ENCODE data around the gene NEDD4L. TPM values are rescaled to one million over a fixed set of nuclear protein-coding genes. Genes with fewer than 3 reads are reported as not detected.
A peak's percentile ranks its signal among the peaks of the same experiment; 100 is the strongest.

NEDD4L gene
- total RNA-seq, 2 experiments from 2014 or later, result 3.4 to 4.3 TPM

GRCh38 chr18:58309610-58310239, 265.7 kb downstream of the NEDD4L start:
- Mint-ChIP-seq H3K36me3 (ENCODE audit: low read depth) (no peaks in the 10 kb centered on the region), H3K4me3 (no peak overlapping the region), H3K9me3 (ENCODE audit: insufficient read depth) (peaks cover 6% of the 10 kb centered on the region), H3K4me1 (ENCODE audit: low read depth) (peaks cover 19% of the 10 kb centered on the region), H3K27ac (no peak overlapping the region), H3K27me3 (ENCODE audit: low read depth) (peaks cover 19% of the 10 kb centered on the region)
- ChIA-PET POLR2A (no interaction called here), CTCF (no interaction called here)
- ATAC-seq (no peak), DNase-seq (no peak)

GRCh38 chr18:58310517-58310916, 266.5 kb downstream of the NEDD4L start:
- H3K36me3 Mint-ChIP-seq (ENCODE audit: low read depth), result no peaks in the 10 kb centered on the region
- peaks cover 19% of the 10 kb centered on the region for H3K27me3 Mint-ChIP-seq (ENCODE audit: low read depth)
- ChIA-PET POLR2A (no interaction called here), CTCF (interaction anchor here (1.0 kb wide), 1 partner anchor 11 kb away, joined by 4 read pairs; no protein-coding TSS in a partner anchor)
- DNase-seq (peak; percentile 24), ATAC-seq (peak; percentile 44)
- peaks cover 19% of the 10 kb centered on the region for H3K4me1 Mint-ChIP-seq (ENCODE audit: low read depth)
- H3K4me3 Mint-ChIP-seq, result no peak overlapping the region
- peaks cover 6% of the 10 kb centered on the region for H3K9me3 Mint-ChIP-seq (ENCODE audit: insufficient read depth)
- no peak overlapping the region for H3K27ac Mint-ChIP-seq

GRCh38 chr18:58311390-58311789, 267.4 kb downstream of the NEDD4L start:
- Mint-ChIP-seq H3K36me3 (ENCODE audit: low read depth) (no peaks in the 10 kb centered on the region), H3K4me1 (ENCODE audit: low read depth) (peaks cover 19% of the 10 kb centered on the region), H3K27me3 (ENCODE audit: low read depth) (peaks cover 17% of the 10 kb centered on the region), H3K9me3 (ENCODE audit: insufficient read depth) (no peaks in the 10 kb centered on the region), H3K27ac (no peak overlapping the region), H3K4me3 (no peak overlapping the region)
- POLR2A ChIA-PET, result no interaction called here
- CTCF ChIA-PET, result interaction anchor here (1.0 kb wide), 1 partner anchor 10 kb away, joined by 4 read pairs; no protein-coding TSS in a partner anchor
- ATAC-seq, result no peak
- DNase-seq, result no peak

- CTCF ChIA-PET, result interaction anchor here (0.7 kb wide), 1 partner anchor 180 kb away, joined by 3 read pairs; no protein-coding TSS in a partner anchor
- Mint-ChIP-seq H3K4me3 (no peak overlapping the region), H3K27ac (no peak overlapping the region)
Measured at GRCh38 chr18:58313491-58314032, 269.5 kb downstream of the NEDD4L start.

GRCh38 chr18:58314284-58314683, 270.3 kb downstream of the NEDD4L start:
- no peak overlapping the region for H3K4me3 Mint-ChIP-seq
- POLR2A ChIA-PET, result no interaction called here
- H3K27me3 Mint-ChIP-seq (ENCODE audit: low read depth), result peaks cover 10% of the 10 kb centered on the region
- no peaks in the 10 kb centered on the region for H3K36me3 Mint-ChIP-seq (ENCODE audit: low read depth)
- no peak overlapping the region for H3K27ac Mint-ChIP-seq
- DNase-seq (no peak), ATAC-seq (no peak)
- H3K4me1 Mint-ChIP-seq (ENCODE audit: low read depth), result peaks cover 19% of the 10 kb centered on the region
- CTCF ChIA-PET, result interaction anchor here (0.7 kb wide), 1 partner anchor 179 kb away, joined by 3 read pairs; no protein-coding TSS in a partner anchor
- no peaks in the 10 kb centered on the region for H3K9me3 Mint-ChIP-seq (ENCODE audit: insufficient read depth)

More at GRCh38 chr18:58313491-58314032, 269.5 kb downstream of the NEDD4L start:
- Mint-ChIP-seq H3K27me3 (ENCODE audit: low read depth) (peaks cover 12% of the 10 kb centered on the region), H3K4me1 (ENCODE audit: low read depth) (peaks cover 19% of the 10 kb centered on the region), H3K9me3 (ENCODE audit: insufficient read depth) (no peaks in the 10 kb centered on the region), H3K36me3 (ENCODE audit: low read depth) (no peaks in the 10 kb centered on the region)
- ATAC-seq, result no peak
- POLR2A ChIA-PET, result no interaction called here
- DNase-seq, result no peak

- no peak overlapping the region for H3K4me3 Mint-ChIP-seq
- ATAC-seq, result no peak
- H3K9me3 Mint-ChIP-seq (ENCODE audit: insufficient read depth), result no peaks in the 10 kb centered on the region
- ChIA-PET POLR2A (interaction anchor here (0.6 kb wide), 1 partner anchor 23 kb away, joined by 3 read pairs; no protein-coding TSS in a partner anchor), CTCF (interaction anchor here (0.7 kb wide), 1 partner anchor 475 kb away, joined by 5 read pairs; no protein-coding TSS in a partner anchor)
- no peak overlapping the region for H3K27ac Mint-ChIP-seq
- H3K27me3 Mint-ChIP-seq (ENCODE audit: low read depth), result peaks cover 6% of the 10 kb centered on the region
- no peaks in the 10 kb centered on the region for H3K36me3 Mint-ChIP-seq (ENCODE audit: low read depth)
- DNase-seq, result no peak
- peaks cover 16% of the 10 kb centered on the region for H3K4me1 Mint-ChIP-seq (ENCODE audit: low read depth)
Measured at GRCh38 chr18:58315041-58315440, 271.0 kb downstream of the NEDD4L start.

GRCh38 chr18:58315739-58316215, 271.8 kb downstream of the NEDD4L start:
- Mint-ChIP-seq H3K4me3 (no peak overlapping the region), H3K27ac (no peak overlapping the region), H3K9me3 (ENCODE audit: insufficient read depth) (no peaks in the 10 kb centered on the region), H3K4me1 (ENCODE audit: low read depth) (peaks cover 8% of the 10 kb centered on the region), H3K27me3 (ENCODE audit: low read depth) (peaks cover 5% of the 10 kb centered on the region), H3K36me3 (ENCODE audit: low read depth) (no peaks in the 10 kb centered on the region)
- ChIA-PET POLR2A (interaction anchor here (0.6 kb wide), 1 partner anchor 24 kb away, joined by 3 read pairs; no protein-coding TSS in a partner anchor), CTCF (interaction anchor here (0.7 kb wide), 1 partner anchor 474 kb away, joined by 5 read pairs; no protein-coding TSS in a partner anchor)
- no peak for DNase-seq
- ATAC-seq, result no peak

- Mint-ChIP-seq H3K27me3 (ENCODE audit: low read depth) (no peaks in the 10 kb centered on the region), H3K9me3 (ENCODE audit: insufficient read depth) (no peaks in the 10 kb centered on the region), H3K27ac (no peak overlapping the region), H3K4me1 (ENCODE audit: low read depth) (peaks cover under 1% of the 10 kb centered on the region), H3K4me3 (no peak overlapping the region), H3K36me3 (ENCODE audit: low read depth) (no peaks in the 10 kb centered on the region)
- CTCF ChIA-PET, result no interaction called here
- ATAC-seq (no peak), DNase-seq (no peak)
- POLR2A ChIA-PET, result no interaction called here
Measured at GRCh38 chr18:58316396-58317342, 272.6 kb downstream of the NEDD4L start.

- H3K27me3 Mint-ChIP-seq (ENCODE audit: low read depth), result no peaks in the 10 kb centered on the region
- H3K36me3 Mint-ChIP-seq (ENCODE audit: low read depth), result no peaks in the 10 kb centered on the region
- no peak for ATAC-seq
- peaks cover 4% of the 10 kb centered on the region for H3K4me1 Mint-ChIP-seq (ENCODE audit: low read depth)
- no peak overlapping the region for H3K4me3 Mint-ChIP-seq
- CTCF ChIA-PET, result no interaction called here
- no peak overlapping the region for H3K27ac Mint-ChIP-seq
- H3K9me3 Mint-ChIP-seq (ENCODE audit: insufficient read depth), result no peaks in the 10 kb centered on the region
- DNase-seq, result no peak
- POLR2A ChIA-PET, result no interaction called here
Measured at GRCh38 chr18:58319719-58320118, 275.7 kb downstream of the NEDD4L start.

GRCh38 chr18:58320907-58321561, 277.0 kb downstream of the NEDD4L start:
- CTCF ChIA-PET, result interaction anchor here (0.9 to 1.2 kb wide), 3 partner anchors 10 to 142 kb away, joined by 3 to 7 read pairs (median 4); no protein-coding TSS in a partner anchor
- H3K27me3 Mint-ChIP-seq (ENCODE audit: low read depth), result no peaks in the 10 kb centered on the region
- no peak overlapping the region for H3K4me3 Mint-ChIP-seq
- H3K27ac Mint-ChIP-seq, result no peak overlapping the region
- POLR2A ChIA-PET, result no interaction called here
- peaks cover 4% of the 10 kb centered on the region for H3K4me1 Mint-ChIP-seq (ENCODE audit: low read depth)
- no peaks in the 10 kb centered on the region for H3K9me3 Mint-ChIP-seq (ENCODE audit: insufficient read depth)
- ATAC-seq (no peak), DNase-seq (no peak)
- no peaks in the 10 kb centered on the region for H3K36me3 Mint-ChIP-seq (ENCODE audit: low read depth)

- Mint-ChIP-seq H3K9me3 (ENCODE audit: insufficient read depth) (no peaks in the 10 kb centered on the region), H3K4me3 (no peak overlapping the region), H3K36me3 (ENCODE audit: low read depth) (no peaks in the 10 kb centered on the region), H3K4me1 (ENCODE audit: low read depth) (peaks cover 4% of the 10 kb centered on the region), H3K27ac (no peak overlapping the region), H3K27me3 (ENCODE audit: low read depth) (no peaks in the 10 kb centered on the region)
- DNase-seq (peak; percentile 59), ATAC-seq (peak; percentile 77)
- ChIA-PET POLR2A (no interaction called here), CTCF (interaction anchor here (0.6 to 1.2 kb wide), 10 partner anchors 9 to 646 kb away, joined by 3 to 7 read pairs (median 4); no protein-coding TSS in a partner anchor)
Measured at GRCh38 chr18:58321986-58322385, 278.0 kb downstream of the NEDD4L start.
